NCI-H2107 treated with DMSO at 0.1 percent for 48 hours (cell line): ENCODE data around the gene IP6K1.
"Not testable (repeated sequence)": the region's sequence is repeated elsewhere in the genome, so short reads cannot be mapped to it uniquely, and the experiment has no call there.

Experiments
- DNase-seq: peaks from one replicate; lab custom pipeline; 2025; ENCODE audit not compliant: unreplicated experiment; lab: John Stamatoyannopoulos, UW

IP6K1 gene

GRCh38 chr3:49769286-49769915 lies 16.9 kb downstream of the IP6K1 start:
- no peak for DNase-seq

DNA sequence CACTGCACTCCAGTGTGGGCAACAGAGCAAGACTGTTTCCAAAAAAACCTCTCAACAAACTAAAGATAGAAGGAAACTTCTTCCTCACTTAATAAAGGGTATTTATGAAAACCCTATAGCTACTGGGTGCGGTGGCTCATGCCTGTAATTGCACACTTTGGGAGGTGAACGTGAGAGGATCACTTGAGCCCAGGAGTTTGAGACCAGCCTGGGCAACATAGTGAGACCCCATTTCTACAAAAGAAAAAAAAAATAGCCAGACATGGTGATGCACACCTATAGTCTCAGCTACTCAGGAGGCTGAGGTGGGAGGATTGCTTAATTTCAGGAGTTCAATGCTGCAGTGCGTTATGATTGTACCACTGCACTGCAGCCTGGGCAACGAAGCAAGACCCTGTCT lies 22.4 kb downstream of the IP6K1 start:
- DNase-seq: no peak

DNA sequence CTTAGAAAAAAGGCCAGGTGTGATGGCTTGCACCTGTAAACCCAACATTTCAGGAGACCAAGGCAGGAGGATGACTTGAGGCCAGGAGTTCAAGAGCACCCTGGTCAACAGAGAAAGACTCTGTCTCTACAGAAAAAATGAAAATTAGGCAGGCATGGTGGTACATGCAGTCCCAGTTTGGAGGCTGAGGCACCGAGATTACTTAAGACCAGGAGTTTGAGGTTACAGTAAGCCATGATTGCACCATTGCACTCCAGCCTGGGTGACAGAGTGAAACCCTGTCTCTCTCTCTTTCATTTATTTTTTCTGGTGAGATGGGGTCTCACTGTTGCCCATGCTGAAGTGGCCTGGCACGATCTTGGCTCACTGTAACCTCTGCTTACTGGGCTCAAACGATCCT lies 24.7 kb downstream of the IP6K1 start:
- DNase-seq: no peak

GRCh38 chr3:49759226-49759625 lies 27.1 kb downstream of the IP6K1 start:
- DNase-seq: no peak

GRCh38 chr3:49757197-49757596 lies 29.1 kb downstream of the IP6K1 start:
- DNase-seq: no peak

DNA sequence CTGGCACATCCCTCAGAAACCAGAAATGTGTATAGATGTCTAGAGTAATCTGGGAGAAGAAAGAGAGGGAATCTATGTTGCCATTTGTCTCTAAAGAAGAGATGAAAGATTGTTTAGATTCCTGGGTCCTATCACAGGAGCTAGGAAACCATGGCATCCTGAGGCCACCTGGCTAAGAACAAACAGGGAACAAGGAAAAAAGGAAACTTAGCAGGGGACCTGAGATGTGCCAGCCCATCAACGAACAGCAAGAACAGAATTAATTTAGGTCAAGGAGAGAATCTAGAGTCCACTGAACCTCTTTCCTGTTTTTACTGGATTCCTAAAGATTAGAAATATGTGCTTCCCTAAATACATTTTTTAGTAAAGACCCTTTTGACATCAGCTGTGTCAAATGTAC lies 30.3 kb downstream of the IP6K1 start:
- no peak for DNase-seq

DNA sequence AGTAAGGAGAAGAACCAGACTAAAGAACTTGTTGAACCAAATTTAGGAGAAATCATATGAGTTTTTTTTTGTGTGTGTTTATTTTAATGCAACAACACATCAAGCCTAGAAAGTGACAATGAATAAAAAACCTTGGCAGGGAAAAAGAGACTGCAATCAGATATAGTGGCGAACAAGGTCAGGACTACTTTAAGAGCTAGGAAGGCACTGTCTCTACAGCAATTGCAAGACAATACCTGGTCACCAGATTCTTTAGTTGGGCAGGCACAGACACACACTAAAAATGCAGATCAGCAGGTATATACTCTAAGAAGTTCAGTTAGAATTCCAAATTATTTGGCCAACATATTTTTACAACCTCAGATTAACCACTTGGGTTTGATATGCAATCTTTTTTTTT lies 31.8 kb downstream of the IP6K1 start:
- no peak for DNase-seq

- no peak for DNase-seq
These were observed 34.8 kb downstream of the IP6K1 start for GRCh38 chr3:49751501-49751900.

GRCh38 chr3:49750056-49750455 lies 36.3 kb downstream of the IP6K1 start:
- DNase-seq: no peak

GRCh38 chr3:49748874-49749273 lies 37.5 kb downstream of the IP6K1 start:
- DNase-seq: not testable (repeated sequence)

DNA sequence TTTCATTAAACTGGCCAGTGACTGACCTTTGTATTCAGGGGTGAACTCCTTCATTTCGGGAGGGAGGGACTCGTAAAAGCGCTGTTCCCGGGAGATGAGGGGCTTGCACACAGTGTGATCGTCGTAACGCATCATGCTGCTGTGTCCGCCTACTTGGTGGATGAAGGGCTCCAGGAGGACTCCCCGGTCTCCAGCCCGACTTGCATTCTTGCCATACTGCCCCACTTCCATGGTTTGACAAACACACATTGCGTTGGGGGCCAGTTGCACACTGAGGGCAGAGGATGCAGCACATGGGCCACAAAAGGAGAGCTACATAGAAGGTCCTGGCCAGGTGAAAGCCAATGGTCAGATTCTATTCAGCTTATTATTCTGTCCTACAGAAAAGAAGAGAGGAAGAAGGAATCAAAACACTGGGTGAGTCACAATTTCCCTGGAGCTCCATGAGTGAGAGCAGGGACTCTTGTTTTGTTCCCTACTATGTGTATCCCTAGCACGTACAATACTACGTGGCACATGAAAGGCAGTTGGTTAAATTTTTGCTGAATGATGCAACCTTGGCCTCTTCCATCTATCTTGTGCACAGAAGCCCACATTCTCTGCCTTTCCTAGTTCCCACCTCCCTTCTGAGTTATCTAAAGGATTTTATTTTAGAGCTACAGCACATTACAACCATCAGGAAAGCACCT lies 38.4 kb downstream of the IP6K1 start:
- no peak for DNase-seq

GRCh38 chr3:49745986-49746385 lies 40.4 kb downstream of the IP6K1 start:
- DNase-seq: no peak

DNA sequence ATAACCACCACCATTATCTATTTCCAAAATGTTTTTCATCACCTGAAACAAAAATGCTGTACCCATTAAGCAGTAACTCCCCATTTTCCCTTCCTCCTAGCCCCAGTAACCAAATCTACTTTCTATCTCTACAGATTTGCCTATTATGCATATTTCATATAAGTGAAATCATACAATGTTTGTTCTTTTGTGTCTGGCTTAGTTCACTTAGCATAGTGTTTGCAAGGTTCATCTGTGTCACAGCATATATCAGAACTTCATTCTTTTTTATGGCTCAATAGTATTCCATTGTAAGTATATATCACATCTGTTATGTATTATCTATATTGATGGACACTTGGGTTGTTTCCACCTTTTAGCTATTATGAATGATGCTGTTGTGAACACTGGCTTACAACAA lies 45.9 kb downstream of the IP6K1 start:
- DNase-seq: no peak

DNA sequence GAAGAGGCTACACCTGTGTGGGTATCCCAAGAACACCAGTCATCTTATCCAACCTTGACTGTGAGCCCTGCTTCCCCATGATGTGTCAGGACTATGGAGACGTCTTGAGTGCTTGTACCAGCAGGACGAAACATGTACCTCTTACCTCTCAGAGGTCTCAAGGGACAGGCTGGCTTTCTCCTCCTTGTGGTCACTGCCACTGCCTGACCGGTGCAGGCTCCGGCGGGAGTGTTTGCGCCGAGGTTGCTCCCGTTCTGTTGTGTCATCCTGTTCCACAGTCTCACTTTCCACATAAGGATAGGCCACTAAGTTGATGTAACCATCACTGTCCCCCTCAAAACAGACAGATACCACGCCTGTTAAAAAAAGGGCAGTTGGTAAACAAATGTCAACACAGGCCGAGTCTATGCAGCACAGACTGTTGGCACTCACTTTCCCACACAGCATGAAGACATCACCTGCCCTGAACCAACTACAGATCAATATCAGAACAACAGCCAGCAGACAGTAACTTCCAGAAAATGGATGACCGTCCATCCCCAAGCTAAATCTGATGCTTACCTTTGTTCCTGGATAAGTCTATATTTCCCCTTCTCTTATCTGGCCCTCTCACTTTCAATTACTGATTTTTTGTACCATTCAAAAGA lies 48.2 kb downstream of the IP6K1 start:
- no peak for DNase-seq

GRCh38 chr3:49734752-49735151 lies 51.6 kb downstream of the IP6K1 start:
- DNase-seq: no peak

GRCh38 chr3:49733551-49733950 lies 52.8 kb downstream of the IP6K1 start:
- no peak for DNase-seq

DNA sequence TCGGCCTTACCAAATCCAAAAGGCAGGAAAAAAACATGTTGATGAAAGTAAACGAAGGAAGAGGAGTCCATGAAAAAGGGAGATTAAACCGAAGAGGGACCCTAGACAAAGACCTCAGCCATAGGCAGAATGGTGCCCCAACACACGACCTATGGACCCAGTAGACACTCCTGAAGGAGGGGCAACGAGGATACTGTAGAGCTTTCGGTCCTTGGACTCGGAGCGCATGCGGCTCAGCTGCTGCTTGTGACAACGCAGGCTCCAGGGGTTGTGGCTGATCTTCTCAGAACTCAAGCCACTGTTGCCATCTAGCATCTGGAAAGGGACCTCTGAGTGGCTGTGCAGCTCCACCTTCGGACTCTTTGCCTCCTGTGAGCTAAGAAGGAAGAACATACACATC lies 53.7 kb downstream of the IP6K1 start:
- no peak for DNase-seq

GRCh38 chr3:49729966-49730609 lies 56.3 kb downstream of the IP6K1 start:
- no peak for DNase-seq

DNA sequence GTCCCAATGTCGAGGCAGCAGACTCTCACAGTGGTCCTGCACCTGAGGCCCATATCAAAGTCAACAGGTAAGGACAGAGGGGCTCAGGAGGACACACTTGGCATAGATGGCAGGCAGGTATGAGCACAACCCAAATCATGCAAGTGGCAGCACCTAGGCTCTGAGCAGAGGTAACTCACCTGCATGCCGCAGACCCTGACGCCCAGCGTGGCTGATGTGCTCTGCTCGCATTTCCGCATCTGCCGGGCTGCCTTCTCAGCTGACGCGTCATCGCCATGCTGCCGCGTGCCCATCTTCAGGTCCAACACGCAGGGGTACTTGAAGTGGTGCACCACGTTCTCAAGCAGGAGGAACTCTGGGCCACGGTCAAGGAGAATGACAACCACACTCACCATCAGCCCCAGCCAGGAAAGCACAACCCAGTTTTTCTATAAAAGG lies 58.4 kb downstream of the IP6K1 start:
- DNase-seq: no peak

DNA sequence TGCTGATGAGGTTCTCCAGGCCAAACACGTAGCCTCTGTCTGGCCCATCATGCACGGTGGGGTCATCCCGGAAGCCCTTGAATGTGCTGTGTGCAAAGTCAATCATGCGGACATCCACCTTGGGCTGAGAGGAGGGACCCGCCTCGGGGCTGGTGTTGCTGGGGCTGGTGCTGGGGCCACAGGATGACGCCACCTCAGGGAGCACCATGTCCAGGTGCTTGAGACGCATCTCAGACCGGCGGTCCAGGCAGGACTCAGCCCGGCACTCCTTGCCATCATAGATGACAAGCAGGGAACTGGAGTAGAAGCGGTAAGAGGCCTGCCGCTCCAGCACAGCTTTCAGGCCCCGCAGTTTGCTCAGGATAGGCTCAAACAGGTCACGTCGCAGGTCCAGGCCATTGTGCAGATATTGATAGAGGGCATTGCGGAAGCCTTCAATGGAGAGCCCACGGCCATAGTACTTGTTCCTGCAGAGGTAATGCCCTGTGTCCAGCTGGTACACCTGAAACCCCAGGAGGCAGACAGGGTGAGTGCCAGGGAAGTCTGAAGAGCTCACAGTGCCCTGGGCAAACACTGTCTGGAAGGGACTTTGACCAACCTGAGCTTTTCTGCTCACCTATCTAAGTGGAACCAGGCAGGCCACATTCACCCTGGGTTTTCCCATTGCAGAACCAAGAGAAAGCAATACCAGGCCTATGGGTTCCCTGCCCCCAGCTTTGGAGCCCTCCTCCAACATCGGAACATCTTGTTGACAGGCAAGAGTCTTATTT lies 59.0 kb downstream of the IP6K1 start:
- no peak for DNase-seq
